Neural cell (in vitro differentiated cells): ENCODE data around the gene OTOG. TPM values are rescaled to one million over a fixed set of nuclear protein-coding genes. Genes with fewer than 3 reads are reported as not detected.

Experiments
- H2AFZ ChIP-seq: fragments of 200-600, 300-800 bp; sonication (generic), shearing (Covaris generic); 2 replicates; pipeline ENCODE4 v1.6.0; 2014; ENCODE audit warnings: low read depth, mild to moderate bottlenecking, antibody characterized with exemption, low read length, moderate library complexity
- H3F3A ChIP-seq: fragments of 200-600 bp; shearing (Covaris generic); 2 replicates; pipeline ENCODE4 v1.6.1; 2016; ENCODE audit warnings: mild to moderate bottlenecking, moderate library complexity, mixed read lengths, antibody characterized with exemption, low read length; ENCODE audit not compliant: insufficient read depth, poor library complexity, severe bottlenecking
- H3K27ac ChIP-seq: fragments of 200-600, 300-800 bp; sonication (generic), shearing (Covaris generic); 2 replicates; pipeline ENCODE4 v1.5.1; 2014; ENCODE audit warnings: mild to moderate bottlenecking, low read length, moderate library complexity
- H3K27me3 ChIP-seq: fragments of 300-800, 200-600 bp; sonication (generic), shearing (Covaris generic); 2 replicates; pipeline ENCODE4 v1.6.0; 2014; ENCODE audit warnings: mild to moderate bottlenecking, low read depth, low read length, moderate library complexity; ENCODE audit not compliant: insufficient read depth
- H3K36me3 ChIP-seq: fragments of 300-800, 200-600 bp; sonication (generic), shearing (Covaris generic); 2 replicates; pipeline ENCODE4 v1.5.1; 2014; ENCODE audit warnings: mild to moderate bottlenecking, antibody characterized with exemption, low read length, moderate library complexity; ENCODE audit not compliant: insufficient read depth
- H3K4me2 ChIP-seq: fragments of 300-800, 200-600 bp; sonication (generic), shearing (Covaris generic); 2 replicates; pipeline ENCODE4 v1.6.0; 2014; ENCODE audit warnings: mild to moderate bottlenecking, low read length
- H3K4me3 ChIP-seq: fragments of 300-800, 200-600 bp; sonication (generic), shearing (Covaris generic); 2 replicates; pipeline ENCODE4 v1.5.1; 2014; ENCODE audit warnings: mild to moderate bottlenecking, low read length, moderate library complexity
- H3K79me2 ChIP-seq: fragments of 200-600 bp; shearing (Covaris generic); replicated peaks from 2 replicates; pipeline ENCODE4 v1.6.0; 2014; ENCODE audit warnings: mild to moderate bottlenecking, low read length, moderate library complexity; ENCODE audit not compliant: insufficient read depth
- H3K9ac ChIP-seq: fragments of 300-800, 200-600 bp; sonication (generic), shearing (Covaris generic); 2 replicates; pipeline ENCODE4 v1.6.1; 2016; ENCODE audit warnings: mild to moderate bottlenecking, low read length, mixed read lengths
- H3K9me2 ChIP-seq: fragments of 200-600 bp; shearing (Covaris generic); 2 replicates; pipeline ENCODE4 v1.6.1; 2016; ENCODE audit warnings: mild to moderate bottlenecking, low read length, mixed read lengths; ENCODE audit not compliant: insufficient read depth
- H3K9me3 ChIP-seq: fragments of 200-600, 300-800 bp; sonication (generic), shearing (Covaris generic); 2 replicates; pipeline ENCODE4 v1.6.1; 2016; ENCODE audit warnings: mild to moderate bottlenecking, mixed run types, low read length, moderate library complexity, mixed read lengths
- H4K20me1 ChIP-seq: fragments of 200-600 bp; shearing (Covaris generic); 2 replicates; pipeline ENCODE4 v1.6.1; 2016; ENCODE audit warnings: mild to moderate bottlenecking, mixed run types; ENCODE audit not compliant: insufficient read depth
- POLR2AphosphoS5 ChIP-seq: IDR thresholded peaks from 2 replicates; pipeline ENCODE4 v1.6.1; 2012
- RAD21 ChIP-seq: fragments of 450-650 bp; conservative IDR thresholded peaks from 2 replicates; pipeline ENCODE4 v1.6.1; 2014; ENCODE audit warnings: antibody characterized with exemption, mild to moderate bottlenecking, moderate library complexity
- REST ChIP-seq: IDR thresholded peaks from 2 replicates; pipeline ENCODE4 v1.6.1; 2012; ENCODE audit warnings: borderline replicate concordance
- SMC3 ChIP-seq: fragments of 450-650 bp; conservative IDR thresholded peaks from 2 replicates; pipeline ENCODE4 v1.6.1; 2014; ENCODE audit warnings: antibody characterized with exemption, mild to moderate bottlenecking, moderate library complexity; ENCODE audit not compliant: poor library complexity
- TAF1 ChIP-seq: IDR thresholded peaks from 2 replicates; pipeline ENCODE4 v1.6.1; 2012; ENCODE audit warnings: low read depth
- polyA plus RNA-seq: library from polyadenylated mRNA; depleted of rRNA; stranded (reverse); fragments of >200 nt; gene quantifications from 2 replicates; pipeline ENCODE4 v1.2.3, GENCODE V29; 2014
- TF ChIP-seq, protein P1 (sequence below): fragments of 450-650 bp; IDR thresholded peaks from 2 replicates; pipeline ENCODE4 v1.5.1; 2014; ENCODE audit warnings: antibody characterized with exemption, mild to moderate bottlenecking, moderate library complexity; ENCODE audit not compliant: poor library complexity, severe bottlenecking

Gene OTOG
- polyA plus RNA-seq, 1 donor from 2014 or later, result not detected

GRCh38 chr11:17598700-17599459 lies 51.8 kb downstream of the OTOG start:
- no peaks in the 10 kb centered on the region for H3K79me2 ChIP-seq
- no peak overlapping the region for H2AFZ ChIP-seq
- H4K20me1 ChIP-seq, result no peaks in the 10 kb centered on the region
- no peaks in the 10 kb centered on the region for H3K36me3 ChIP-seq
- no peak overlapping the region for H3K27ac ChIP-seq
- H3K4me2 ChIP-seq, result no peak overlapping the region
- H3K9me3 ChIP-seq, result peaks cover under 1% of the 10 kb centered on the region
- no peaks in the 10 kb centered on the region for H3F3A ChIP-seq
- H3K9ac ChIP-seq, result no peak overlapping the region
- no peak overlapping the region for H3K4me3 ChIP-seq
- TF ChIP-seq RAD21 (peak; percentile 95), REST (no peak), TAF1 (peak; percentile 17), SMC3 (peak; percentile 94), POLR2AphosphoS5 (no peak)
- TF ChIP-seq, protein P1, sequence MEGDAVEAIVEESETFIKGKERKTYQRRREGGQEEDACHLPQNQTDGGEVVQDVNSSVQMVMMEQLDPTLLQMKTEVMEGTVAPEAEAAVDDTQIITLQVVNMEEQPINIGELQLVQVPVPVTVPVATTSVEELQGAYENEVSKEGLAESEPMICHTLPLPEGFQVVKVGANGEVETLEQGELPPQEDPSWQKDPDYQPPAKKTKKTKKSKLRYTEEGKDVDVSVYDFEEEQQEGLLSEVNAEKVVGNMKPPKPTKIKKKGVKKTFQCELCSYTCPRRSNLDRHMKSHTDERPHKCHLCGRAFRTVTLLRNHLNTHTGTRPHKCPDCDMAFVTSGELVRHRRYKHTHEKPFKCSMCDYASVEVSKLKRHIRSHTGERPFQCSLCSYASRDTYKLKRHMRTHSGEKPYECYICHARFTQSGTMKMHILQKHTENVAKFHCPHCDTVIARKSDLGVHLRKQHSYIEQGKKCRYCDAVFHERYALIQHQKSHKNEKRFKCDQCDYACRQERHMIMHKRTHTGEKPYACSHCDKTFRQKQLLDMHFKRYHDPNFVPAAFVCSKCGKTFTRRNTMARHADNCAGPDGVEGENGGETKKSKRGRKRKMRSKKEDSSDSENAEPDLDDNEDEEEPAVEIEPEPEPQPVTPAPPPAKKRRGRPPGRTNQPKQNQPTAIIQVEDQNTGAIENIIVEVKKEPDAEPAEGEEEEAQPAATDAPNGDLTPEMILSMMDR, result peak; percentile 97
- H3K9me2 ChIP-seq, result no peaks in the 10 kb centered on the region
- no peaks in the 10 kb centered on the region for H3K27me3 ChIP-seq

- H3K9me2 ChIP-seq, result no peaks in the 10 kb centered on the region
These were observed 52.4 kb downstream of the OTOG start for GRCh38 chr11:17599460-17599925.

More at GRCh38 chr11:17599460-17599925, 52.4 kb downstream of the OTOG start:
- no peak overlapping the region for H2AFZ ChIP-seq
- H3K9ac ChIP-seq, result no peak overlapping the region
- no peak overlapping the region for H3K4me2 ChIP-seq
- TF ChIP-seq, protein P1, result no peak
- no peak for TF ChIP-seq POLR2AphosphoS5
- H4K20me1 ChIP-seq, result no peaks in the 10 kb centered on the region
- H3K27ac ChIP-seq, result no peak overlapping the region
- no peaks in the 10 kb centered on the region for H3K36me3 ChIP-seq
- H3F3A ChIP-seq, result no peaks in the 10 kb centered on the region
- no peaks in the 10 kb centered on the region for H3K27me3 ChIP-seq
- no peaks in the 10 kb centered on the region for H3K9me3 ChIP-seq
- H3K4me3 ChIP-seq, result no peak overlapping the region
- H3K79me2 ChIP-seq, result no peaks in the 10 kb centered on the region
